ENCODE data around the gene WNT9B. TPM values are rescaled to one million over a fixed set of nuclear protein-coding genes. Genes with fewer than 3 reads are reported as not detected.
"Not testable (repeated sequence)": the region's sequence is repeated elsewhere in the genome, so short reads cannot be mapped to it uniquely, and the experiment has no call there.

WNT9B gene
- total RNA-seq, 1 donor from 2014 or later = 0.98 TPM

GRCh38 chr17:46916623-46917022, 65.2 kb downstream of the WNT9B start:
- Mint-ChIP-seq H3K27ac (no peak overlapping the region), H3K27me3 (peaks cover 13% of the 10 kb centered on the region), H3K36me3 (ENCODE audit: insufficient read depth) (no peaks in the 10 kb centered on the region)

GRCh38 chr17:46917041-46917440, 65.7 kb downstream of the WNT9B start:
- Mint-ChIP-seq H3K36me3 (ENCODE audit: insufficient read depth) (no peaks in the 10 kb centered on the region), H3K27me3 (peaks cover 13% of the 10 kb centered on the region), H3K4me3 (ENCODE audit: low read depth) (no peak overlapping the region), H3K27ac (no peak overlapping the region), H3K4me1 (ENCODE audit: low read depth) (peaks cover 1% of the 10 kb centered on the region), H3K9me3 (ENCODE audit: low read depth) (no peaks in the 10 kb centered on the region)
- TF ChIP-seq, protein P1, sequence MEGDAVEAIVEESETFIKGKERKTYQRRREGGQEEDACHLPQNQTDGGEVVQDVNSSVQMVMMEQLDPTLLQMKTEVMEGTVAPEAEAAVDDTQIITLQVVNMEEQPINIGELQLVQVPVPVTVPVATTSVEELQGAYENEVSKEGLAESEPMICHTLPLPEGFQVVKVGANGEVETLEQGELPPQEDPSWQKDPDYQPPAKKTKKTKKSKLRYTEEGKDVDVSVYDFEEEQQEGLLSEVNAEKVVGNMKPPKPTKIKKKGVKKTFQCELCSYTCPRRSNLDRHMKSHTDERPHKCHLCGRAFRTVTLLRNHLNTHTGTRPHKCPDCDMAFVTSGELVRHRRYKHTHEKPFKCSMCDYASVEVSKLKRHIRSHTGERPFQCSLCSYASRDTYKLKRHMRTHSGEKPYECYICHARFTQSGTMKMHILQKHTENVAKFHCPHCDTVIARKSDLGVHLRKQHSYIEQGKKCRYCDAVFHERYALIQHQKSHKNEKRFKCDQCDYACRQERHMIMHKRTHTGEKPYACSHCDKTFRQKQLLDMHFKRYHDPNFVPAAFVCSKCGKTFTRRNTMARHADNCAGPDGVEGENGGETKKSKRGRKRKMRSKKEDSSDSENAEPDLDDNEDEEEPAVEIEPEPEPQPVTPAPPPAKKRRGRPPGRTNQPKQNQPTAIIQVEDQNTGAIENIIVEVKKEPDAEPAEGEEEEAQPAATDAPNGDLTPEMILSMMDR (IDR thresholded peaks at IDR 0.05; ENCODE audit: unreplicated experiment) = no peak
- no peak for DNase-seq (ENCODE audit: low spot score, unreplicated experiment)

More at GRCh38 chr17:46916623-46917022, 65.2 kb downstream of the WNT9B start:
- Mint-ChIP-seq H3K4me1 (ENCODE audit: low read depth) (no peaks in the 10 kb centered on the region), H3K9me3 (ENCODE audit: low read depth) (no peaks in the 10 kb centered on the region), H3K4me3 (ENCODE audit: low read depth) (no peak overlapping the region)
- DNase-seq (ENCODE audit: low spot score, unreplicated experiment) = no peak
- TF ChIP-seq, protein P1 (IDR thresholded peaks at IDR 0.05; ENCODE audit: unreplicated experiment) = no peak

DNA sequence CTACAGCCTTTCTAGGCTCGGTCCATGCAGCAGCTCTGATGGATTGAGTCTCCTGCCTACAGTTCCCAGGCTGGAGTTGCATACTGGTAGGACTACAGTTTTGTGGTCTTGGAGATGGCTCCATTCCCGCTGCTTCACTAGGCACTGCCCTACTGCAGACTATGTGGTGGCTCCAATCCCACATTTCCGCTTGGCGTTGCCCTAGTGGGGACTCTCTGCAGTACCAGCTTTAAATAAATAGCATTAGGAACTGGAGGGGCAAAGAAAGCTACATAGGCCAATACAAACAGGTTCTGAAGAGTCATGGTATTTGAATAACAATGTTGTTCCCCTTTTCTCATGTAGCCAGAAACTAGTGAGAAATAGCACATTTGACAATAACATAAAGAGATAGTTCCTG, 66.1 kb downstream of the WNT9B start:
- Mint-ChIP-seq H3K4me3 (ENCODE audit: low read depth) (no peak overlapping the region), H3K27me3 (peaks cover 13% of the 10 kb centered on the region), H3K9me3 (ENCODE audit: low read depth) (no peaks in the 10 kb centered on the region), H3K36me3 (ENCODE audit: insufficient read depth) (no peaks in the 10 kb centered on the region), H3K4me1 (ENCODE audit: low read depth) (peaks cover 2% of the 10 kb centered on the region), H3K27ac (no peak overlapping the region)
- no peak for DNase-seq (ENCODE audit: low spot score, unreplicated experiment)
- TF ChIP-seq, protein P1 (IDR thresholded peaks at IDR 0.05; ENCODE audit: unreplicated experiment) = no peak

DNA sequence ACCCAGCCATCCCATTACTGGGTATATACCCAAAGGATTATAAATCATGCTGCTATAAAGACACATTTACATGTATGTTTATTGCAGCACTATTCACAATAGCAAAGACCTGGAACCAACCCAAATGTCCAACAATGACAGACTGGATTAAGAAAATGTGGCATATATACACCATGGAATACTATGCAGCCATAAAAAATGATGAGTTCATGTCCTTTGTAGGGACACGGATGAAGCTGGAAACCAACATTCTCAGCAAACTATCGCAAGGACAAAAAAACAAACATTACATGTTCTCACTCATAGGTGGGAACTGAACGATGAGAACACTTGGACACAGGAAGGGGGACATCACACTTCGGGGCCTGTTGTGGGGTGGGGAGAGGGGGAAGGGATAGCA, 70.6 kb downstream of the WNT9B start:
- not testable (repeated sequence) for H3K36me3 Mint-ChIP-seq (ENCODE audit: insufficient read depth); DNase-seq (ENCODE audit: low spot score, unreplicated experiment); H3K9me3 Mint-ChIP-seq (ENCODE audit: low read depth); H3K27me3 Mint-ChIP-seq
- peak overlapping the region; percentile 78 for H3K27ac Mint-ChIP-seq
- H3K4me1 Mint-ChIP-seq (ENCODE audit: low read depth) = peaks cover 29% of the 10 kb centered on the region
- H3K4me3 Mint-ChIP-seq (ENCODE audit: low read depth) = peak overlapping the region; percentile 72

DNA sequence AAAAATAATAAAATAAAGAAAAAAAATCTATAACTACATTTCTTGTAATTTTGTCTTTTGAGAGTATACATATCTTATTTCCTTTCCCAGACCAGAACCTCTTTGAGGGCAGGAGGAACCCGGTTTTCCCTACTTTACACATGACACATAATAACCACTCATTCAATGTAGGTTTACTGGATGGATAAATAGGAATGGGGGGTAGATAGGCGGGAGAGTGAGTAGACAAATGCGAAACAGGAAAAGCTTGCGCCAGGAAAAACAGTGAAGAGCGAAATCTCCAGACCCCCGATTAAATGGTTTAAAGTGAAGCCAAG, 71.1 kb downstream of the WNT9B start:
- Mint-ChIP-seq H3K36me3 (ENCODE audit: insufficient read depth) (no peaks in the 10 kb centered on the region), H3K4me1 (ENCODE audit: low read depth) (peaks cover 33% of the 10 kb centered on the region), H3K4me3 (ENCODE audit: low read depth) (peak overlapping the region; percentile 80), H3K27me3 (peaks cover 3% of the 10 kb centered on the region), H3K9me3 (ENCODE audit: low read depth) (no peaks in the 10 kb centered on the region), H3K27ac (peak overlapping the region; percentile 100)
- TF ChIP-seq, protein P1 (IDR thresholded peaks at IDR 0.05; ENCODE audit: unreplicated experiment) = no peak
- DNase-seq (ENCODE audit: low spot score, unreplicated experiment) = no peak

DNA sequence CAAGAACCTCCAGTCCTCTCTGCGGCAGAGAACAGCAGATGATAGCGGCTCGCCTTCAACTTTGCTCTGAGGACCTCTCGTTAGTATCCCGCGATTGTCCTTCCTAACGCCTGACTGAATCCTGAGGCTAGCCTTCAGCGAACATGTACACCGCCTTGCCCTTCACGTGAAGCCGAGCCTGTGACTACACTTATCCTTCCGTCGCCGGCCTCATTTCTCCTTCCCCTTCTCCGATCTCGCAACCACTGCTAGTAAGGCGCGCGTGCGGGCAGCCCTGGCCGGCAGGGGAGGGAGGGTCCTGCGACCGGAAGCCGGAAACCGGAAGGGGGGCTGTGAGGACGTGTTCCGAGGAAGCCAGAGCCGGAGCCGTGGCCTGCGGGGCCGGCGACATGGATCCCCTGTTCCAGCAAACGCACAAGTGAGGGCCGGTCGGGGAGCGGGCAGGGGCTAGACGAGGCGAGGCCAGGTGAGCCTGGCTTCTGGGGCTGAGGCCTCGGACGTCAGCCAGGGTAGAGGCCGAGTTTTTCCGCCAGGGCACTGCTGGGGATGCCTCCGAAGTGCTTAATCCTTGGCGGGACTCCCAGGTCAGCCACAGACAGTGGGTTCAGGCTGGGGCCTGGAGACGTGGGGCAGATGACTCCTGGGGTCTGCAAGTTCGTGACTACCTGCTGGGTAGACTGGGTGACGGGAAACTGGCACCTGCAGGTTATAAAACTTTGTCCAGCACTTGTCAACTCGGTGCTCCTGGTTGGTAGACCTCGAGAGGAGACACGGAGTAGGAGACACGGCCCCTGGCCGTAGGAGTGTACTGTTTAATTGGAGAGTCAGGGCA, 71.6 kb downstream of the WNT9B start, which contains the start of gene GOSR2:
Gene GOSR2, plus strand, starts transcription at position 357 of the 832 bp plus-strand sequence. Its CDS starts 33 bp downstream, at position 390.
- Mint-ChIP-seq H3K4me1 (ENCODE audit: low read depth) (peaks cover 37% of the 10 kb centered on the region), H3K27ac (peak within 1 kb of the TSS; percentile 100), H3K36me3 (ENCODE audit: insufficient read depth) (no peaks in the 10 kb centered on the region), H3K9me3 (ENCODE audit: low read depth) (no peaks in the 10 kb centered on the region), H3K4me3 (ENCODE audit: low read depth) (peak within 1 kb of the TSS; percentile 80), H3K27me3 (peaks cover 3% of the 10 kb centered on the region)
- peak; percentile 77 for DNase-seq (ENCODE audit: low spot score, unreplicated experiment)
- TF ChIP-seq, protein P1 (IDR thresholded peaks at IDR 0.05; ENCODE audit: unreplicated experiment) = no peak

Measured in progenitor cell of endocrine pancreas (in vitro differentiated cells).